NCI-H748 (cell line): ENCODE results near the gene PAGE2B.
"Not testable (repeated sequence)": the region's sequence is repeated elsewhere in the genome, so short reads cannot be mapped to it uniquely, and the experiment has no call there.

Experiments
- DNase-seq: peaks from one replicate; lab custom pipeline; 2025; ENCODE audit not compliant: unreplicated experiment; lab: John Stamatoyannopoulos, UW

Gene PAGE2B

GRCh38 chrX:55107911-55108310 is 33.1 kb downstream of the PAGE2B start:
- DNase-seq = no peak

GRCh38 chrX:55109306-55109705 is 34.5 kb downstream of the PAGE2B start:
- no peak for DNase-seq

- peak; percentile 77 for DNase-seq
These were observed 36.9 kb downstream of the PAGE2B start for GRCh38 chrX:55111578-55112254.

- DNase-seq = not testable (repeated sequence)
These were observed 41.8 kb downstream of the PAGE2B start for GRCh38 chrX:55116589-55116988.

- no peak for DNase-seq
These were observed 43.7 kb downstream of the PAGE2B start for GRCh38 chrX:55118574-55118973.

- DNase-seq = no peak
These were observed 44.4 kb downstream of the PAGE2B start for GRCh38 chrX:55119271-55119670.

GRCh38 chrX:55119712-55120111 is 44.9 kb downstream of the PAGE2B start:
- no peak for DNase-seq

- no peak for DNase-seq
These were observed 46.0 kb downstream of the PAGE2B start for GRCh38 chrX:55120761-55121358.

GRCh38 chrX:55123900-55124299 is 49.1 kb downstream of the PAGE2B start:
- DNase-seq = peak; percentile 25

- DNase-seq = peak; percentile 51
These were observed 52.9 kb downstream of the PAGE2B start for GRCh38 chrX:55127692-55128091.
